ENCODE results near the gene BBS2. TPM values are rescaled to one million over a fixed set of nuclear protein-coding genes. Genes with fewer than 3 reads are reported as not detected.

BBS2 gene
- total RNA-seq, 4 donors from 2014 or later, result 79.8 to 144 (median 120) TPM

DNA sequence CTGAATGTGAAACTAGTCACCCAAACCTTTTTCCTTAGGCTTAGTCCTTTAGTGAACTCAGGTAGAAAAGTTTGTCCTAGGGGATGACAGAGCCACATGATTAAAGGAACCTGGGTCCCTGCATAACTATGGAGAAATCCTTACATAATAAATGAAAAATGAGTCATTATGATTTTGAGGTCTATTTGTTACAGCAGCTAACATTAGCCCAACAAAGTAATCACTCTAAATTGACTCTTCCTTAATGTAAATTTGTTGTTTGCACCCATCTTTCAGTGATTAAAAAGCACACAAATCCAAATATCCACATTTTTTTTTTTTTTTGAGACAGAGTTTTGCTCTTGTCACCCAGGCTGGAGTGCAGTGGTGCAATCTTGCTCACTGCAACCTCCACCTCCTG, 36.4 kb downstream of the BBS2 start:
- Histone ChIP-seq H3K27ac (peak overlapping the region in 1 of 4 donors; percentile 58), H3K4me3 (no peak overlapping the region), H3K27me3 (no peaks in the 10 kb centered on the region), H3K4me1 (peaks cover 0 to 6% (median 2%) of the 10 kb centered on the region in 4 donors), H3K9me3 (no peaks in the 10 kb centered on the region), H3K36me3 (peaks cover 0 to 74% (median 0%) of the 10 kb centered on the region in 3 donors)
- TF ChIP-seq EP300 (IDR thresholded peaks at IDR 0.05), result no peak
- no peak for TF ChIP-seq POLR2A (IDR thresholded peaks at IDR 0.05)
- TF ChIP-seq, protein P1, sequence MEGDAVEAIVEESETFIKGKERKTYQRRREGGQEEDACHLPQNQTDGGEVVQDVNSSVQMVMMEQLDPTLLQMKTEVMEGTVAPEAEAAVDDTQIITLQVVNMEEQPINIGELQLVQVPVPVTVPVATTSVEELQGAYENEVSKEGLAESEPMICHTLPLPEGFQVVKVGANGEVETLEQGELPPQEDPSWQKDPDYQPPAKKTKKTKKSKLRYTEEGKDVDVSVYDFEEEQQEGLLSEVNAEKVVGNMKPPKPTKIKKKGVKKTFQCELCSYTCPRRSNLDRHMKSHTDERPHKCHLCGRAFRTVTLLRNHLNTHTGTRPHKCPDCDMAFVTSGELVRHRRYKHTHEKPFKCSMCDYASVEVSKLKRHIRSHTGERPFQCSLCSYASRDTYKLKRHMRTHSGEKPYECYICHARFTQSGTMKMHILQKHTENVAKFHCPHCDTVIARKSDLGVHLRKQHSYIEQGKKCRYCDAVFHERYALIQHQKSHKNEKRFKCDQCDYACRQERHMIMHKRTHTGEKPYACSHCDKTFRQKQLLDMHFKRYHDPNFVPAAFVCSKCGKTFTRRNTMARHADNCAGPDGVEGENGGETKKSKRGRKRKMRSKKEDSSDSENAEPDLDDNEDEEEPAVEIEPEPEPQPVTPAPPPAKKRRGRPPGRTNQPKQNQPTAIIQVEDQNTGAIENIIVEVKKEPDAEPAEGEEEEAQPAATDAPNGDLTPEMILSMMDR (IDR thresholded peaks at IDR 0.05), result no peak
- no peak for DNase-seq (ENCODE audit: low spot score in 2 of 2)

DNA sequence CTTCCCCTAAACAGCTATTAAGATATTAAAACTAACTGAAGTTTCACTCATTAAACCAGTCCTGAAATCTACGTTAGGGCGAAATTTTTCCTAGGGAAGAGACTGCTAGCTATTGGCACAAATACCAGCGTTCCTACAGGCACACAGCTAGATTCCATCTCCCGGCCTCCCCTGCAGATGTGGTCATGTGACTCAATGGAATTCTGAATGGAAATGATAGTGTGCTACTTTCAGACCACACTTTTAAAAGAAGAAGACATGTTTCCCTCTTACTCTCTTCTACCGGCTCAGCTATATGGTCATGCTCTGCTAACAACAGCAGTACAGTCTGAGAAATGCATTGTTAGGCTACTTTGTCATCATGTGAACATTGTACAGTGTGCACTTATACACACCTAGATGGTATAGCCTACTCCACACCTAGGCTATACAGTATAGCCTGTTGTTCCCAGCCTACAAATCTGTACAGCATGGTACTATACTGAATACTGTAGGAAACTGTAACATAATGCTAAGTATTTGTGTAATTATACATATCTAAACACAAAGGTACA, 37.1 kb downstream of the BBS2 start:
- peaks cover 0 to 79% (median 0%) of the 10 kb centered on the region in 3 donors for H3K36me3 ChIP-seq
- no peaks in the 10 kb centered on the region for H3K27me3 ChIP-seq
- H3K27ac ChIP-seq, result peak overlapping the region in 1 of 4 donors; percentile 58
- peaks cover 0 to 6% (median 2%) of the 10 kb centered on the region in 4 donors for H3K4me1 ChIP-seq
- WGBS, 2 donors, result 73 to 79% methylated on average over 5 of the region's 5 CpGs
- H3K9me3 ChIP-seq, result no peaks in the 10 kb centered on the region
- H3K4me3 ChIP-seq, result no peak overlapping the region
- TF ChIP-seq POLR2A (IDR thresholded peaks at IDR 0.05), result no peak
- no peak for TF ChIP-seq EP300 (IDR thresholded peaks at IDR 0.05)
- TF ChIP-seq, protein P1 (IDR thresholded peaks at IDR 0.05), result no peak
- no peak for DNase-seq (ENCODE audit: low spot score in 2 of 2)

DNA sequence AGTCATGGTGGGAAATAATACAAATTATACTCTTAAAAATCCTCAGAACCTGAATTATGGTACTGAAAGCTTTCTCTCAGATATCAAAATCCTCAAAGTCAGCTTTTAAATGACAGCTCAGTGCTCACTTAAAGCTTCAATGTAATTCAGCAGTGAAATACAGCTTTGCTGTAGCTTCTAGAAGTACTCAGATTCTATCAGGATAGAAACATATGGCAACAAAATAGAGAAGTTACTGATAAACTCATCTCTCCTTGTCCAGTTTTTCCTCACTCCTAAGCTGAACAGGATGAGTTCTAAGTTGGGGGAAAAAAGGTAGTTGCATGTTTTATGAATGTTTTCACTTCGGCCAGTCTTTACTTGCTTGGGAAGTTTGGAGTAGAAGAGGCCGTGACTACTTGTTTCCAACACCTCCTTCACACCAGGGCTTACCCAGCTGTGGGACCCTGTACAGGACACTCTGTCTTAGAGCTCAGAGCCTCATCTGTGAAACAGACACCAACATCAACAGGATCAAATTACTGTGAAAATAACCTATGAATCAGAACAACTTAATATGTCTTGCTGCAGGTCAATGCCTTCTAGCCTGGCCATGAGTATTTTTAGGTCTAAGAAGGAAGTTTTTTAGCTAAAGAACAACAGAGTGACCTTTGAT, 38.2 kb downstream of the BBS2 start:
- no peak overlapping the region for H3K4me3 ChIP-seq
- H3K9me3 ChIP-seq, result no peaks in the 10 kb centered on the region
- H3K27me3 ChIP-seq, result no peaks in the 10 kb centered on the region
- TF ChIP-seq, protein P1 (IDR thresholded peaks at IDR 0.05), result no peak
- TF ChIP-seq EP300 (IDR thresholded peaks at IDR 0.05) (no peak), POLR2A (IDR thresholded peaks at IDR 0.05) (no peak)
- peak overlapping the region in 2 of 4 donors; percentile 45 to 64 for H3K27ac ChIP-seq
- WGBS, 2 donors, result 91 to 92% methylated on average over 2 of the region's 2 CpGs
- peaks cover 0 to 91% (median 0%) of the 10 kb centered on the region in 3 donors for H3K36me3 ChIP-seq
- peaks cover 0 to 10% (median 4%) of the 10 kb centered on the region in 4 donors for H3K4me1 ChIP-seq
- DNase-seq (ENCODE audit: low spot score in 2 of 2), result no peak

DNA sequence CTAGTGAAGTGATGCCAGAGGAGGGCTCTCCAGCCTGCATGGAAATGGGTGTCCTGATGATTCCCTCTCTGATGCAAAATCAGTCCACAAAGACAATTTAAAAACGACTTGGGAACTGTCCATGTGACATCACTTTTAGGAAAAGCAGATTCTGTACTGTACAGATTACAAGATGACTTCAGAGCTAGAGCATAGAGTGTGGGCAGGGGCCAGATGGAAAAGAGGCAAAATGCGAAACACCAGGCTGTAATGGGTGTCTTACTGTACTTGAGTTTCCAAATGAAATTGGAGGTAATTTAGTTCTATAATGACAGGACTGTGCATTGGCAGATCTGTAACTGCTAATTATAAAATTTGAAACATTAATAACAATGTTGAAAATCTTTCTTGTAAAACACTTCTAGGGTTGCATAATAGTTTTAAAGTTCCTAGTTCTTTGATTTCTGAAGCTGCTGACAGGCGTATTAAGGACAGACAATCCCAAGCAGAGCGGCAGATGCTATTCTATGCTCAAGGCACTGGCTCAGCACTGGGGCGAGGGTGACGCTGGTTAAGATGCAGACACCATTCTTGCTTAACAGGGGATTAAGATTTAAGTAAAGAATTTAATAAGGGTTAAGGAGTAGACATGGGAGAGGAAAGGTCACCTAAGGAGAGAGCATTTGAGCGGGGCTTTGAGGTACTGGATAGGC, 38.9 kb downstream of the BBS2 start:
- no peak for DNase-seq (ENCODE audit: low spot score in 2 of 2)
- no peaks in the 10 kb centered on the region for H3K9me3 ChIP-seq
- H3K4me1 ChIP-seq, result peaks cover 0 to 11% (median 5%) of the 10 kb centered on the region in 4 donors
- no peak overlapping the region for H3K4me3 ChIP-seq
- H3K36me3 ChIP-seq, result peaks cover 0 to 93% (median 0%) of the 10 kb centered on the region in 3 donors
- H3K27me3 ChIP-seq, result no peaks in the 10 kb centered on the region
- 79 to 81% methylated on average over 7 of the region's 7 CpGs for WGBS, 2 donors
- no peak for TF ChIP-seq POLR2A (IDR thresholded peaks at IDR 0.05)
- TF ChIP-seq, protein P1 (IDR thresholded peaks at IDR 0.05), result no peak
- no peak for TF ChIP-seq EP300 (IDR thresholded peaks at IDR 0.05)
- H3K27ac ChIP-seq, result peak overlapping the region in 2 of 4 donors; percentile 45 to 64

DNA sequence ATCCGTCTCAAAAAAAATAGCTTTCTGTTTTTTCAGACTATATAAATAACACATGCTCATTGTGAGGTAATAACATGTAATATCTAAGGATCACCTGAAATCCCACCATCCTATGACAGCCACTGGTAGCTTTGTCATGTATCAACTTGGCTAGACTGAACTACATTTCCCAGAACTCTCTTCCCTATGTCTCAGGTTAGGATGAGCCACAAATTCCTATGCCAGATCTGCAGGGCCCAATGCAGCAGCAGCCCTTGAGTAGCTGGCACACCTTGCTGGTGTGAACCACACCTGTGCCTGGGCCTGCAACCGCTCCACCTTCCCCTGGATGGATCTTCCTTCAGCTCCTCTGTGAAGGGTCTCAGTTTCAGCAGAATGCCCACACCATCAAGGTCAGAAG, 40.4 kb downstream of the BBS2 start:
- Histone ChIP-seq H3K9me3 (no peaks in the 10 kb centered on the region), H3K4me3 (no peak overlapping the region), H3K27ac (peak overlapping the region in 1 of 4 donors; percentile 36), H3K36me3 (peaks cover 0 to 93% (median 0%) of the 10 kb centered on the region in 3 donors), H3K27me3 (no peaks in the 10 kb centered on the region), H3K4me1 (peaks cover 0 to 11% (median 5%) of the 10 kb centered on the region in 4 donors)
- DNase-seq (ENCODE audit: low spot score in 2 of 2), result no peak
- 93 to 94% methylated on average over 2 of the region's 2 CpGs for WGBS, 2 donors
- no peak for TF ChIP-seq EP300 (IDR thresholded peaks at IDR 0.05)

Data from tibial nerve (tissue), 4 donors.